Limb (tissue), 2 donors: ENCODE data around the gene CIDEA.
"Not testable (repeated sequence)": the region's sequence is repeated elsewhere in the genome, so short reads cannot be mapped to it uniquely, and the experiment has no call there.

Source experiments
- DNase-seq, 2 donors: peaks; one replicate each; pipeline ENCODE4 v3.0.0-alpha.2; 2016; ENCODE audit errors: extremely low spot score in 2 of 2

Gene CIDEA

GRCh38 chr18:12254136-12254819, at the start of gene CIDEA:
Gene CIDEA (plus strand): TSS chr18:12254361. CDS start chr18:12254384, 23 bp downstream.
- peak in 1 of 2 donors; percentile 64 for DNase-seq

DNA sequence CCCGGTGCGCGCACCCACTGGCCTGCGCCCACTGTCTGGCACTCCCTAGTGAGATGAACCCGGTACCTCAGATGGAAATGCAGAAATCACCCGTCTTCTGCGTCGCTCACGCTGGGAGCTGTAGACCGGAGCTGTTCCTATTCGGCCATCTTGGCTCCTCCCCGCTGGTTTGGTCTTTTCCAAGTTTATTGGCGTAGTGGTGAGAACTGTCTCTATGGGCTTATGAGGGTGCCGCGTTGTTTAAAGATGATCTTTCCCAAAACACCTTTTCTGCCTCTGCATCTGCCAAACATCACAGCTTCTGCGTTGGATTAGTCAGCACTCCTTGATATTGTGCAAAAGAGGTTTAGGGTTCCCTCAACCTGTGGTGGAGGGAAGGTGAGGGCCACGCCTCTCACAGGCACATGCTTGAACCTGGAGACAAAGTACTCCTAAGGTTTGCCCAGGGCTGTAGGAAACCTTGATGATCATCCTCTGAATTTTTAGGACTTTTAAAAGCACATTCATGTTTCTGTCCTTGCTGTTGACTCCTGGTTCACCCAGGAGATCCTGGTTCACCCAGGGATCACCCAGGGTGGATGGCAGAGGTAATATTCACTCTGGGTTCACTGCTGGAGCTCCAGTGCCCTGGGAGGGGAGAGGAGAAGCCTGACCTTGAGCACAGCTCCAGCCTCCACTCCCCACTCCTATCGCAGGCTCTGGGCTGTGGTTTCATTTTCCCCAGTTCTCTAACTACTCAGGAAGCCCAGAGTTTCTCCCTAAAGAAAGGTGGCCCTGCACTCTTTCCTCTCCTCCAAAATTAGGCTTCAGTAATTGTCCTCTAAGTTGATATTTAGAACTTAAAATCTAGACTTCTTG, 45.6 kb upstream of the CIDEA start:
- not testable (repeated sequence) for DNase-seq

GRCh38 chr18:12212308-12212707, 41.9 kb upstream of the CIDEA start:
- not testable (repeated sequence) for DNase-seq

- DNase-seq = not testable (repeated sequence)
Observed at GRCh38 chr18:12214296-12215005, 39.7 kb upstream of the CIDEA start.

DNA sequence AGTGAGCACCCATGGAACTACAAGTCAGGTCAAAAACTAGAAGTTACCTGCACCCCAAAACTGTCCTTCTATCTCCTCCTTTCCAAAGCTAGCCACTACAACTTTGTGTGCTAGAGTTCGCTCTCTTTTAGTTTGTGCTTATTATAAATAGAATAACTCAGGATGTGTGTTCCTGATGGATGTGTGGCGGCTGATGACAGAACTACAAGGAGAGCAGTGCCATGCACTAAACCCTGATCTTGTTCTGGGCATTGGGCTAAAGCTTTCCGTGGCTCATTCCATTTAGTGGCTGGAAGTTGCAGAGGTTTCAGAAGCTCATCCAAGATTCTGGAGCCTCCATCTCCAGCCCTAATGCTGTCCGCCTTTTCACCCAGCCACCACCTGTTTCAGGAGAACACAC, 37.7 kb upstream of the CIDEA start:
- not testable (repeated sequence) for DNase-seq

GRCh38 chr18:12218603-12219002, 35.6 kb upstream of the CIDEA start:
- not testable (repeated sequence) for DNase-seq

DNA sequence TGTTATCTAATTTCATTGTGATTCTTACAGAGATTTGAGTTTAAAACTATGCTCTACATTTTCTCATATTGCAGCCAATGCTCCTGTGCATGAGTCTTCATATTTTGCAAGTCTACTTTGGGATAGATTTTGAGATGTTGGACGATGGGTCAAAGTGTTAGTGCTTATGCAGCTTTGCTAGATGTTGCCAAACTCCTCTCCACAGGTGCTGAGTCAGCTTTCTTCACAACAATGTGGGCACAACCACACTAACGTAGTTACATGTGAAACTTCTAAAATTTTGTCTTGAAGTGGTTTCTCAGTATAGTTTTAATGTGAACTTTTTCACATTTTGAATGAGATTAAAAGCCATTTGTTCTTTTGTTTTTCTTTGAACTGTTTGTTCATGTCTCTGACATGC, 32.1 kb upstream of the CIDEA start:
- not testable (repeated sequence) for DNase-seq

GRCh38 chr18:12223326-12223725, 30.8 kb upstream of the CIDEA start:
- not testable (repeated sequence) for DNase-seq

DNA sequence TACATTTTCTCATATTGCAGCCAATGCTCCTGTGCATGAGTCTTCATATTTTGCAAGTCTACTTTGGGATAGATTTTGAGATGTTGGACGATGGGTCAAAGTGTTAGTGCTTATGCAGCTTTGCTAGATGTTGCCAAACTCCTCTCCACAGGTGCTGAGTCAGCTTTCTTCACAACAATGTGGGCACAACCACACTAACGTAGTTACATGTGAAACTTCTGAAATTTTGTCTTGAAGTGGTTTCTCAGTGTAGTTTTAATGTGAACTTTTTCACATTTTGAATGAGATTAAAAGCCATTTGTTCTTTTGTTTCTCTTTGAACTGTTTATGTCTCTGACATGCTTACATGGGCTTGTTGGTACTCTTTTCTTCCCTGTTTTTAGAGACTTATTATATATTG, 27.4 kb upstream of the CIDEA start:
- DNase-seq = not testable (repeated sequence)

- DNase-seq = not testable (repeated sequence)
Observed at GRCh38 chr18:12227399-12228186, 26.6 kb upstream of the CIDEA start.

DNA sequence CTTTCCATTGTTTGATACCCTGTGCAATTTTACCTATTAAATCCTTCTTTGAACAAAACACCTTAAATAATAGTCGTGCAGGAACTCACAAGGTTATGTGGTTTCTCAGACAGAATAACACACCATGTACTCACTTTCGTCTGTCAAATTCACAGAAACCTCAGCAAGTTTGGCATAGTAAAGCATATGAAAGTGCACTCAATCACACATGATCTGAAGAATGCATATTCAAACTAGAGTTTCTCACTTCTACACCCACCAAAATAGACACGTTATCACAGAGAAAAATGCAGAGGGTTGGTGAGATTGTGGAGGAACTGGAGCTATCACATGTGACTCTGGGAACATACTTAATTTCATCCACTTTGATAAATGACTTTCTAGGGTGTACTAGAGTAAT, 25.9 kb upstream of the CIDEA start:
- DNase-seq = not testable (repeated sequence)

- DNase-seq = not testable (repeated sequence)
Observed at GRCh38 chr18:12230561-12230960, 23.6 kb upstream of the CIDEA start.

DNA sequence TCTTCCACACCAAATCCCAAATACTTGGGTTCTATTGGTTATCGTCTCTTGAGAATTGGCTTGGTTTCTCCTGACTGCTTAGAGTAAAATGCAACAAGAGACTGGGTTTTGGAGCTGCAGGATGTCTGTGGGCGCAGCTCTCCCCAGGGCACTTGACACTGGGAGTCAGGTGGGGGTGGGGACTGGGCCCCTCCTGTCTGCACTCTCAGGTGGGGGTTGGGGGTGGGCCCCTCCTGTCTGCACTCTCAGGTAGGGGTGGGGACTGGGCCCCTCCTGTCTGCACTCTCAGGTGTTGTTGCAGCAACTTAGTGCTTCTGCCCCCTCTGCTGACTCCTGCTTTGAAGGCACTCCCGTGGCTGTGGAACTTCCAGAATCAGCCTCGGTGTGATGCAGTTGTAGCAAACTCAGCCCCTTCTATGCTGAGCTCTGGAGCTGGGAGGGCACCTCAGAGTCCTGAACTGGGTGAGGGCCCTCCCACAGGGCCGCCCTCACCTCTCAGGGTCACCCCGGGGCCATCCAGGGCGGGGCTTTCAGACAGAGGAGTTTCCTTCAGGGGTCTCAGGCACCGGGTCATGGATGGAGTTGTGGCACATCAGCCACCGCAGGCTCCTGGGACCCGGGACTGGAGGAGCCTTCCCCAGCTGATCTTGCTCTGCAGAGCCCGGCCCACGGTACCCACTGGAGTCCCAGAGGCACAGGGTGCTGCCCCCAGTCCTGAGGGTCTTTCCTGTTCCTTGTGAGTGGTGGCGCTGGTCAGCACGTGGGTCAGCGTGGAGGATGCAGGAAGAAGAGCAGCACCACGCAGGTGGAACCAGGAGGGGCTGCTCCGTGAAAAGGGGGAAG, 22.9 kb upstream of the CIDEA start:
- no peak for DNase-seq

- no peak for DNase-seq
Observed at GRCh38 chr18:12231986-12232385, 22.2 kb upstream of the CIDEA start.

DNA sequence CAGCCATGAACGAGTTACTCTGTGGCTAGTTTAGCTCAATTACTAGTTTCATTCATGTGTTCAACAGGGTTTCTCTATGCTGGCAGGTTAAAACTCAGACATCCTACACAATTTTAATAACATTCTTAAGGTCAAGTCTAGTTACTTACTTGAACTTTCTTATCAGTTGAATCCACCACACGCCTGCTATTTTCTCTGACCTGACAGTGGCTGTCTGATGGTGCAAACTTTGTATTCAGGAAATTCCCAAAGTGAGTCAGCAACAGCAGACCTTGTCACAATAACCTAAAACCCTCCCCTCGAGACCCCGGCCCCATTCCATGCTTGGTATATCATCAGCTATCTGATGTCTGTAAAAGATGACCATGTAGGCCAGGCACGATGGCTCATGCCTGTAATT, 20.8 kb upstream of the CIDEA start:
- DNase-seq = no peak

GRCh38 chr18:12234451-12235190, 19.5 kb upstream of the CIDEA start:
- DNase-seq = no peak

DNA sequence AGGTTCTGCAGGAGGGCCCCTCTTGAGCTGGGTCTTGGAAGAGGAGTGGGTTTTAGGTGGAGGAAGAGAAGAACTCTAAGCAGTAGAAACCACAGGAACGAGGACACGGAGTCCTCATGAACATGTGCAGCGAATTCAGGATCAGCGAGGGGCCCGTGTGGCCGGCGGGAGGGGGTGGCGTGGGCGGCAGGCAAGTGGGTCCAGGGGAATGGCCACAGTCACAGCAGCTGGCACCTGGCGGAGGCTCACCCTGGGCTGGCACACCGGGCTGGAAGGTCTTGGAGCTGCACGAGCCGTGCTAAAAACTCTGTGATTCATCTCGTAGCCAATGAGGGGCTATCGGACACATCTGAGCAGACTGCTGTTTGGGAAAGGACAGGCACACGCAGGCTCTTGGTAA, 18.0 kb upstream of the CIDEA start:
- peak in 1 of 2 donors; percentile 21 for DNase-seq

GRCh38 chr18:12236934-12237832, 17.0 kb upstream of the CIDEA start:
- peak; percentile 56 to 87 for DNase-seq
